Thyroid gland (tissue), 4 donors: ENCODE results near the gene ZNF44.

Experiments
- POLR2A ChIP-seq, 2 donors: fragments of 450-650 bp; IDR thresholded peaks; one replicate each; pipeline ENCODE4 v1.6.1; 2017; ENCODE audit warnings: antibody characterized with exemption in 2 of 2, mild to moderate bottlenecking in 2 of 2, moderate library complexity in 1 of 2
- TF ChIP-seq, protein P1 (sequence below), 6 experiments: fragments of 200-600 bp in 3 of 6; fragments of 450-650 bp in 3 of 6; sonication (generic) in 3 of 6; IDR thresholded peaks; one replicate each; pipeline ENCODE4 v1.5.1; 2016 to 2019; ENCODE audit warnings: antibody characterized with exemption in 6 of 6, mild to moderate bottlenecking in 2 of 6, inconsistent platforms in 1 of 6, moderate library complexity in 1 of 6

DNA sequence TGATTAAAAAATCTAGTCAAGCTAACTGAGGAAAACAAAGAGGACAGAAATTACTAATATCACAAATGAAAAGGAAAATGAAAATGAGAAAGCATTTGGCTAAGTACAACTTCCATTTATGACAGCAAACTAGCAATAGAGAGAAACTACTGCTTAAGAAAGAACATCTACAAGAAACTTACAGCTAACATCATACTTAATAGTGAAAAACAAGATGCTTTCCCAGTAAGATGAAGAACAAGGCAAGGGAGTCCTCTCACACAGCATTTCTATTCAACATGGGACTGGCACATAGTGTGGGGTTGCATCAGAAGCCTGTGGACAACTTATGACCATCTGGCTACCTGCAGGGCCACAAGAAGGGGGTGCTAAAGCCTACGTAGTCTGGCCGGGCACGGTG is 39.3 kb downstream of the ZNF44 start:
- TF ChIP-seq POLR2A (IDR thresholded peaks at IDR 0.05) = no peak
- TF ChIP-seq, protein P1, sequence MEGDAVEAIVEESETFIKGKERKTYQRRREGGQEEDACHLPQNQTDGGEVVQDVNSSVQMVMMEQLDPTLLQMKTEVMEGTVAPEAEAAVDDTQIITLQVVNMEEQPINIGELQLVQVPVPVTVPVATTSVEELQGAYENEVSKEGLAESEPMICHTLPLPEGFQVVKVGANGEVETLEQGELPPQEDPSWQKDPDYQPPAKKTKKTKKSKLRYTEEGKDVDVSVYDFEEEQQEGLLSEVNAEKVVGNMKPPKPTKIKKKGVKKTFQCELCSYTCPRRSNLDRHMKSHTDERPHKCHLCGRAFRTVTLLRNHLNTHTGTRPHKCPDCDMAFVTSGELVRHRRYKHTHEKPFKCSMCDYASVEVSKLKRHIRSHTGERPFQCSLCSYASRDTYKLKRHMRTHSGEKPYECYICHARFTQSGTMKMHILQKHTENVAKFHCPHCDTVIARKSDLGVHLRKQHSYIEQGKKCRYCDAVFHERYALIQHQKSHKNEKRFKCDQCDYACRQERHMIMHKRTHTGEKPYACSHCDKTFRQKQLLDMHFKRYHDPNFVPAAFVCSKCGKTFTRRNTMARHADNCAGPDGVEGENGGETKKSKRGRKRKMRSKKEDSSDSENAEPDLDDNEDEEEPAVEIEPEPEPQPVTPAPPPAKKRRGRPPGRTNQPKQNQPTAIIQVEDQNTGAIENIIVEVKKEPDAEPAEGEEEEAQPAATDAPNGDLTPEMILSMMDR (IDR thresholded peaks at IDR 0.05) = no peak
